Measurements from ENCODE around the gene SCRG1.

- no peak for TF ChIP-seq EZH2phosphoT487 (IDR thresholded peaks at IDR 0.05; ENCODE audit: low read depth)
- no peak for TF ChIP-seq CTCF (IDR thresholded peaks at IDR 0.05; ENCODE audit: low read depth, low read length)
Observed at GRCh38 chr4:173362666-173363065, 36.2 kb downstream of the SCRG1 start.

Measured in OCI-LY3 (cell line).